GM19455 (cell line): Measurements from ENCODE around the gene ZNF485.
A peak's percentile ranks its signal among the peaks of the same experiment; 100 is the strongest.
"Not testable (repeated sequence)": the region's sequence is repeated elsewhere in the genome, so short reads cannot be mapped to it uniquely, and the experiment has no call there.

Source experiments
- ATAC-seq: cut with Tn5 transposase; IDR thresholded peaks from one replicate; pipeline ENCODE4 v1.9.1; 2021; ENCODE audit not compliant: unreplicated experiment

The ZNF485 gene

DNA sequence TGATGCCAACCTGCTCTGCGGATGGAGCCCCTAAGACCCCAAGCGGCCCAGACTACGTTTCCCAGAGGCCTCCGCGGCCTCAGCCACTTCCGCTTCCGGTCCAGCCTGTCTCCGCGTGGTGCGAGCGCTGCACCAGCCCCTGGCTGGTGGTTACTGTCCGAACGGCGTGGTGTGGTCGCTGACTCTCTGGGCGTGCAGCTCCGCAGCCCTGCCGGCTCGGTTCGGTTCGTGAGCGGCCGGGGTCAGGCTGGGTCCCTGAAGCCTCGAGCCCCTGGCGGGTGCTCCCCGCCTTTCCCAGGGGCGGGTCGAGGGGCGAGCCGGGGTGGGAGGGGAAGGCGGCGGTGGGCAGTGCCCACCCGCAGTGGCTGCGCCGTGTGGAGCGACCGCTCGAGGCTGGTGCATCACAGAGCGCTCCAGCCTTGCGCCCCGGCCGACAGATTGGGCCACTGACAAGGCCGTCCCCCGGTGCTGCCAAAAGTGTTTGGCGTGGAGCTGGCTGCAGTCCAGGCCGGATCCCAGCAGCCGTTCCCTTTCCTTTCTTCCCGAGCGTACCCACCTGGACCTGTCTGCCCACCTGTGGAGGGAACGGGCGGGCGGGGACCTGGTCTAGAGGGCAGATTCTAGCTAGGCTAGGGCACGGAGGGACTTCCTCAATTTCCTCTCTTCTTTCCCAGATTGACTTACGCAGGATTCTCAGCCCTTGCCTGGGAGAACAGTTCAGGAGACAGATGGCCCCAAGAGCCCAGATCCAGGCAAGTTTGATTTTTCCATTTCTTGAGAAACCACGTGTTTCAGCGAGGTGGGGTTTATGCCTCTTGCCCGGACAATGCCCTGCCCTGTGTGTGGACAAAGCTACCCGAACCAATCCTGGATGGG, at the start of gene ZNF485:
TSS of gene ZNF485 (plus strand) at position 116 of the 876 bp plus-strand sequence. CDS start at position 729, 613 bp downstream.
- ATAC-seq = peak; percentile 96

DNA sequence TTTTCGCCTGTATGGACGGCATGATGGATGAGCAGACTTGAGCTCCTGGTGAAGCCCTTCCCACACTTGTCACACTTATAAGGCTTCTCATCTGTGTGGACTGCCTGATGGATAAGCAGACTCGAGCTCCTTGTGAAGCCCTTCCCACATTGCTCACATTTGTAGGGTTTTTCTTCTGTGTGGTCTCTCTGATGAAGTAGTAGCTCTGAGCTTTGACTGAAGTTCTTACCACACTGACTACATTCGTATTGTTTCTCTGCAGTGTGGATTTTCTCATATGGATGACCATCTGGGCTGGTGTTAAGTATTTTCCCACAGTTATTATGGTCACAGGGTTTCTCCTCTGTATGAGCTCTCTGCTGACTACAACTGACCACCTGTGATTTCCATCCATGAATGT, 49.0 kb upstream of the ZNF485 start:
- no peak for ATAC-seq

DNA sequence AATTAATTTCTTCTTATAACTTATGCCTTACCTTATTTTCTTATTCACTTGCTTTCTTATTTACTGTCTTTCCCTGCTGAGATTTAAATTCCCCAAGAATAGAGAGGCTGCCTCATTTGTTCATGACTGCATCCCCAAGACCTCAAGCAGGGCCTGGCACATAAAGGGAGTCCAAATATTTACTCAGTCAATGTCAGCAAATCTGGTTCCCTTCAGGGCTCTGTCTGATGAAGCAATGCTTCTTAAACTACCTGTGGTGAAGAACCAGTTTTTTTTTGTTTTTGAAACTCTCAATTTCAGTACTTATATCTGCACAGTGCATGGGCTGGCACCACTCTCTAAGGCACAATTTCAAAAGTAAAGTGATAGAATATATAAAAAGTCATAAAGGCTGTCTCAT, 36.6 kb upstream of the ZNF485 start:
- ATAC-seq = no peak

- no peak for ATAC-seq
Observed at GRCh38 chr10:43570971-43571370, 35.3 kb upstream of the ZNF485 start.

GRCh38 chr10:43573250-43574000, 32.8 kb upstream of the ZNF485 start:
- ATAC-seq = no peak

- ATAC-seq = peak; percentile 94
Observed at GRCh38 chr10:43574001-43574892, 32.0 kb upstream of the ZNF485 start, which contains the start of gene ZNF239. Gene ZNF239, minus strand, starts transcription at chr10:43574616. Its CDS starts 16,537 bp downstream, at chr10:43558079.

- no peak for ATAC-seq
Observed at GRCh38 chr10:43574906-43575305, 31.3 kb upstream of the ZNF485 start.

GRCh38 chr10:43576062-43576461, 30.2 kb upstream of the ZNF485 start:
- ATAC-seq = no peak

- ATAC-seq = no peak
Observed at GRCh38 chr10:43576580-43576979, 29.7 kb upstream of the ZNF485 start.

GRCh38 chr10:43584051-43584450, 22.2 kb upstream of the ZNF485 start:
- ATAC-seq = no peak

DNA sequence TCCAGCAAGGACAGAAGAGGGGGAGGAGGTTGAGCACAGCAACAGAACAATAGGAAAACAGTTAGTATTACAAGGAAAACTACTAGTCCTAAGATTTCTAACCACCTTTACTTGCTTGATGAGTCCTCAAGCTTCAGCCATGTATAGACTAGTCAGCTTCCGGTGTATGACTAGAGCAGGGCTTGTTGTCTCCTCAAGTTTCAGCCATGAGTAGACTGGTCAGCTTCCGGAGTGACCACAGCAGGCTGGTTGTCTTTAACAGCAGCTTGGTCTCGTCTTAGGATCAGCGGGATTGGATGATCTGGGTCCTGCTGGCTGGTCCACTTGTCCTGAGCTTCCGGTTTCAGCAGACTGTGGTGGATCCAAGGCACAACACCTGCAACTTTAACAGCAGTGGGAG, 21.2 kb upstream of the ZNF485 start:
- ATAC-seq = no peak

GRCh38 chr10:43585981-43586729, 20.1 kb upstream of the ZNF485 start:
- ATAC-seq = no peak

- not testable (repeated sequence) for ATAC-seq
Observed at GRCh38 chr10:43586730-43587115, 19.5 kb upstream of the ZNF485 start.

DNA sequence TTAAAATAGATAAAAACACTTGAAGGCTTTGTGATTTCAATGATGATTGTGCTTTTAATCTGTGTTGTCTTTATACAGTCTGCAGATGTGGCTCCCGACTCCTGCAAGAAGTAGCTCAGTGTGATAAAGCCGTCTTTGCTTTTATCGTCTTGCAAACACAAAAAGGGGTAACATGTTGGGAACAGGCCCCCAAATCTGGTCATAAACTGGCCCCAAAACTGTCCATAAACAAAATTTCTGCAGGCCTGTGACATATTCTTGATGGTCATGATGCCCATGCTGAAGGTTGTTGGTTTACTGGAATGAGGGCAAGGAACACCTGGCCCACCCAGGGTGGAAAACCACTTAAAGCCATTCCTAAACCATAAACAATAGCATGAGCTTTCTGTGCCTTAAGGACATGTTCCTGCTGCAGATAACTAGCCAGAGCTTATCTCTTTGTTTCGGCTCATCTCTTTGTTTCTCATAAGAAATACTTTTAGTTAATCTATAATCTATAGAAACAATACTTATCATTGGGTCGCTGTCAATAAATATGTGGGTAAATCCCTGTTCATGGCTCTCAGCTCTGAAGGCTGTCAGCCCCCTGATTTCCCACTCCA, 14.8 kb upstream of the ZNF485 start:
- ATAC-seq = no peak

- peak; percentile 97 for ATAC-seq
Observed at GRCh38 chr10:43594944-43595589, 11.2 kb upstream of the ZNF485 start.

DNA sequence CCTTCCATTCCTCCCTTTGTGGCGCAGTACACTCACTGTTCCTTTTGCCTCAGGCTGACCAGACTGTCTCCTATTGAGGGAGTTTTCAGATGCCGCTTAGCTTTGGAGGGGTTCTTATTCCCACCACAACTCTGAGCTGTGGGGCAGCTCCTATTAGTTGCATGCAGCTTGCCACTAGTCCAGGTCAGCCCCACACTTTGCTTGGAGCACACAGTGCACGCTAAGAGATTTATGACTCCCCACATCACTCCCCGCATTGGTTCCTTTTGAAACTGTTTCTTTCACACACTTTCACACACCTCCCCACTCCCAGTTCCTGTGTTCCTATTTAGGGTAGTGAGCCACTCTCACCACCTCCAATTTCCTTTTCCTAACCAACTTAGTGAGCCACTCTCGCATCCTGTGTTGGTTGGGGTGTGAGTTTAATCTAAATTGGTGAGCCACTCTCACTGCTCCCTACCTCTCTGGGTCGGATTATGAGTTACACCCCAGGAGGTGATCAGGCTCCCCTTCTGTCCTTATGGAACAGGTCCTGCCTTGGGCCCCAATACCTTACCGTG, 10.4 kb upstream of the ZNF485 start:
- ATAC-seq = peak; percentile 47

DNA sequence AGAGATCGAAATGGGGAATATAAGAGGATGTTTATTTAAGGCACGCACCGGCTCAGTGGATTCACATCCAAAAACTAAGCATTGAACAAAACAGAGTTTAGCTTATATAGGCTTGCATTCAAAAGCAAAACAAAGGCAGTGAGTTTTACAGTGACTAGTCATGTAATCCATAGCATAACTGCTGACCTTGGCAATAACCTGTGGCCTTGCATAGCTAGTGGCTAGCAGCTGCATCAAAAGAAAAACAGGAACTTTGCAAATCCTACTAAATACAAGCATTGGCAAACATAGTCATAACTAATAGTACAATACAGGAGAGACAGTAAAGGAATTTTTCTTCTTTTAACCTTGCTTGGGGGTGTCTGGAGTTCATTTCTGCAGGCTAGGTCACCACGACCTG, 9.7 kb upstream of the ZNF485 start:
- no peak for ATAC-seq

DNA sequence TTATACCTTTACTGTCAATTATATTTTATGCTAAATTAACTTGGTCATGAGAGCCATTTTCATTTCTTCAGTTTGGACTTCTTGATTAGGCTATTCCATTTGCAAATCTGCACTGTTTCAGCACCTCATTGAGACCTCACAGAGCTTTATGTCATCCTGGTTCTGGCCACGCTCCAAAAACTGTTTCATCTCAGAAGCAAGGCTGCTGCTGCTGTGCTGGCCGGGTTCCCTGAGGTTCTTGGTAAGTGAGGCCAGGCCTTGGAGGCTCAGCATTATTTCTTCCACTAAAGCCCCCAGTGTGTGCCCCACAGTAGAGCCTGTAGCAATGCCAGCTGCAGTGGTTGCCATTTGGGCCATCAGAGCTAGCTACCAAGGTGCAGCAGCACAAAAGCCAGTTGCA, 7.8 kb upstream of the ZNF485 start:
- no peak for ATAC-seq

DNA sequence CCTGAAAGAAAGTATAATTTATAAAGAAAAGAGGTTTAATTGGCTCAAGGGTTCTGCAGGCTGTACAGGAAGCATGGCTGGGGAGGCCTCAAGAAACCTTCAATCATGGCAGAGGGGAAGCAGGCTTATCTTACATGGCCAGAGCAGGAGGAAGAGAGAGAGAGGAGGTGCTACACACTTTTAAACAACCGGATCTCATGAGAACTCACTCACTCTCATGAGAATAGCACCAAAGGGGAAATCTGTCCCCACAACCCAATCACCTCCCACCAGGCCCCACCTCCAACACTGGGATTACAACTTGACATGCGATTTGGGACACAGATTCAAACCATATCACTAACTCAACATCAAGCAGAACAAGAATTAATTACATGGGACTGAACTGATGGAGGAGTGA, 6.9 kb upstream of the ZNF485 start:
- ATAC-seq = no peak
